Endothelial cell of umbilical vein (primary cell): ENCODE results near the gene GAS7. TPM values are rescaled to one million over a fixed set of nuclear protein-coding genes. Genes with fewer than 3 reads are reported as not detected.

ENCODE experiments used
- BruUV-seq: library from RNA; stranded (reverse); fragments of 400-500 nt; replicated peaks from 2 replicates; lab custom pipeline; 2021; lab: Mats Ljungman, UMichigan
- CTCF ChIA-PET: fragments of 300-600, 350-600 bp; sonication (Branson Sonifier 250); formaldehyde crosslinking; loops from one replicate; lab custom pipeline; 2021; ENCODE audit warnings: antibody characterized with exemption, inconsistent platforms; lab: Charles Lee
- POLR2A ChIA-PET: fragments of 300-600, 350-600 bp; sonication (Branson Sonifier 250); formaldehyde crosslinking; loops from one replicate; lab custom pipeline; 2021; ENCODE audit warnings: antibody characterized with exemption, inconsistent platforms; lab: Charles Lee
- DNase-seq: peaks from one replicate; pipeline ENCODE4 v3.0.0-alpha.2; 2011; ENCODE audit warnings: low read depth, low spot score
- FAIRE-seq: peaks from 2 replicates; lab custom pipeline; 2011; peaks lifted over from hg19 to GRCh38; lab: Jason Lieb, UNC
- H2AFZ ChIP-seq: 2 replicates; pipeline ENCODE4 v1.6.0; 2012; ENCODE audit warnings: low read depth, low read length, control low read depth, inconsistent platforms
- H3K27ac ChIP-seq: 2 replicates; pipeline ENCODE4 v1.5.1; 2011; ENCODE audit warnings: low read depth, mild to moderate bottlenecking, control low read depth, low read length, moderate library complexity; ENCODE audit not compliant: insufficient read depth
- H3K27me3 ChIP-seq, 2 experiments: 2 replicates each; pipeline versions ENCODE4 v1.6.0 to v1.6.1; 2011; ENCODE audit warnings: low read length in 2 of 2, mixed read lengths in 1 of 2; ENCODE audit not compliant: control insufficient read depth in 2 of 2, insufficient read depth in 2 of 2
- H3K36me3 ChIP-seq, 2 experiments: 2 replicates in 1 of 2; 3 replicates in 1 of 2; pipeline ENCODE4 v1.5.1; 2011; ENCODE audit warnings: low read length in 2 of 2, mild to moderate bottlenecking in 1 of 2, moderate library complexity in 1 of 2; ENCODE audit not compliant: control insufficient read depth in 2 of 2, insufficient read depth in 2 of 2; ENCODE audit errors: extremely low read depth in 1 of 2
- H3K4me1 ChIP-seq: 3 replicates; pipeline ENCODE4 v1.5.1; 2011; ENCODE audit warnings: mild to moderate bottlenecking, low read length; ENCODE audit not compliant: control insufficient read depth, insufficient read depth; ENCODE audit errors: extremely low read depth
- H3K4me2 ChIP-seq: 2 replicates; pipeline ENCODE4 v1.6.1; 2011; ENCODE audit warnings: low read length, control low read depth, mixed read lengths; ENCODE audit not compliant: insufficient read depth
- H3K4me3 ChIP-seq, 3 experiments: fragments of 200-600 bp in 1 of 3; sonication (generic), shearing (Covaris generic) in 1 of 3; replicated peaks in 1 of 3; 2 replicates each; pipeline ENCODE4 v1.5.1; 2011 to 2016; ENCODE audit warnings: control low read depth in 3 of 3, low read length in 3 of 3, mild to moderate bottlenecking in 2 of 3, inconsistent platforms in 1 of 3, low read depth in 1 of 3, moderate library complexity in 1 of 3; ENCODE audit not compliant: insufficient read depth in 1 of 3
- H3K79me2 ChIP-seq: 2 replicates; pipeline ENCODE4 v1.6.0; 2012; ENCODE audit warnings: low read length, inconsistent platforms; ENCODE audit not compliant: control insufficient read depth, insufficient read depth
- H3K9ac ChIP-seq: replicated peaks from 2 replicates; pipeline ENCODE3; 2011; ENCODE audit warnings: low read length, control low read depth; ENCODE audit not compliant: insufficient read depth; ENCODE audit errors: extremely low read depth
- H3K9me1 ChIP-seq: replicated peaks from 3 replicates; pipeline ENCODE4 v1.6.0; 2011; ENCODE audit warnings: mild to moderate bottlenecking, low read length; ENCODE audit not compliant: control insufficient read depth, insufficient read depth; ENCODE audit errors: extremely low read depth
- H3K9me3 ChIP-seq: replicated peaks from 2 replicates; pipeline ENCODE4 v1.5.1; 2012; ENCODE audit warnings: low read length, inconsistent platforms; ENCODE audit not compliant: control insufficient read depth, insufficient read depth
- H4K20me1 ChIP-seq: replicated peaks from 2 replicates; pipeline ENCODE3; 2011; ENCODE audit warnings: mild to moderate bottlenecking, low read length; ENCODE audit not compliant: control insufficient read depth, insufficient read depth; ENCODE audit errors: extremely low read depth
- CTCF ChIP-seq, 2 donors: IDR thresholded peaks; 1 replicate in 1 of 2; 2 replicates in 1 of 2; pipeline ENCODE4 v1.5.1; 2011; ENCODE audit warnings: low read length in 2 of 2, mild to moderate bottlenecking in 2 of 2, moderate library complexity in 2 of 2, control low read depth in 1 of 2, inconsistent platforms in 1 of 2, low read depth in 1 of 2; ENCODE audit not compliant: insufficient read depth in 1 of 2; ENCODE audit errors: extremely low read depth in 1 of 2
- EZH2 ChIP-seq: IDR thresholded peaks from 2 replicates; pipeline ENCODE4 v1.6.1; 2012; ENCODE audit warnings: borderline replicate concordance, low read depth, mild to moderate bottlenecking, moderate library complexity, low read length, inconsistent platforms; ENCODE audit not compliant: severe bottlenecking
- FOS ChIP-seq: IDR thresholded peaks from 2 replicates; pipeline ENCODE4 v1.6.1; 2011; ENCODE audit warnings: mild to moderate bottlenecking, low read length, moderate library complexity, borderline replicate concordance; ENCODE audit not compliant: insufficient read depth
- GATA2 ChIP-seq: IDR thresholded peaks from 2 replicates; pipeline ENCODE4 v1.7.0; 2011; ENCODE audit warnings: low read depth, mild to moderate bottlenecking, moderate library complexity, mixed read lengths, low read length; ENCODE audit not compliant: insufficient read length, insufficient read depth
- JUN ChIP-seq: IDR thresholded peaks from 2 replicates; pipeline ENCODE4 v1.6.1; 2011; ENCODE audit warnings: borderline replicate concordance, low read depth; ENCODE audit not compliant: insufficient read length, insufficient read depth
- MYC ChIP-seq: IDR thresholded peaks from one replicate; pipeline ENCODE4 v1.6.1; 2011; ENCODE audit warnings: mild to moderate bottlenecking, low read depth, low read length
- POLR2A ChIP-seq: IDR thresholded peaks from 2 replicates; pipeline ENCODE4 v1.6.1; 2012; ENCODE audit warnings: low read depth, mild to moderate bottlenecking, control low read depth, low read length
- POLR2AphosphoS5 ChIP-seq: IDR thresholded peaks from 2 replicates; pipeline ENCODE4 v1.6.1; 2012; ENCODE audit warnings: low read depth, mild to moderate bottlenecking, control low read depth, low read length, moderate library complexity; ENCODE audit not compliant: insufficient read depth
- dilution Hi-C: fragments of 300-500 bp; cut with MboI; formaldehyde crosslinking; loops from one replicate; pipeline ENCODE4 v1.15.0; 2019; ENCODE audit warnings: low sequenced_read_pairs; ENCODE audit not compliant: extremely low pct_ligation_motif_present
- intact Hi-C: fragments of 100-400 bp; cut with micrococcal nuclease; formaldehyde crosslinking; loops from one replicate; pipeline ENCODE4 v1.10.0; 2022
- polyA plus RNA-seq, 4 experiments: library from polyadenylated mRNA; depleted of rRNA in 3 of 4; stranded (reverse) in 3 of 4; unstranded in 1 of 4; fragments of >200 nt; gene quantifications; 2 replicates each; pipeline versions ENCODE4 v1.2.1 to v1.2.3, GENCODE V29; 2011 to 2012; ENCODE audit warnings: missing spikeins in 1 of 4
- total RNA-seq: library from RNA; stranded (reverse); gene quantifications from 2 replicates; pipeline ENCODE4 v1.2.3, GENCODE V29; 2021
- TF ChIP-seq, protein P1 (sequence below): IDR thresholded peaks from 2 replicates; pipeline ENCODE4 v1.6.1; 2011; ENCODE audit not compliant: insufficient read depth, insufficient read length

The GAS7 gene
- total and polyA plus RNA-seq, 2 donors (not counting 3 experiments of a cell fraction or from before 2014, with no cell fraction given), result not detected

DNA sequence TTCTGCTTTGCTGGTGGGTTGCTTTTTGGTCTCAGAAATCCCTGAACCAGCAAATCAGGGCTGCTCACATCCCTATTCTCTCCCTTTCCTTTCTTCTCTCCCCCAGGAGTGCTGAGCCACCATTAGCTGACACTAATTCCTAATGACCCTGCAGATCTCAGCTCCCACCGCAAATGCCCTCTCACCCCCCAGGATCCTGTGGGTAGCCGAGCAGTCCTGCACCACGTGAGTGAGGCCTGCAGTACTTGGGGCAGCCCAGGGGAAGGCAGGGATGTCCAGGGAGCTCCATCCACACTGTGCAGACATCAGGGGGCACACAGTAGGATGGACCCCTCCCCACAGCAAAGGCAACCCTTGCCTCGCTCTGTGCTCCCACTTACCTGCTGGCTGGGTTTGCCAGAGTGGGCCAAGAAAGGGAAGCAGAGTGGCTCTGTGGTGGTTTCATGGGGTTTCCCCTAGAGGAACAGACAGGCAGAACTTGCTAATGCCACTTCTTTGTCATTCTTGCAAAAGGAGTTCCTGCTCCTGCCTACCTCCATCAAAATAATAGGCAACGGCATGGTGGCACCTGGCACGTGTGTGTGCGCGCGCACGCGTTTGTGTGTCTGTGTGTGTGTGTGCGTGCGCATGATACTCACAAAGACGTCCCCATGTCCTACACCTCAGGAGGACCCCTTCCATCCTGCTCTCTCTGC lies 135.6 kb downstream of the GAS7 start:
- H3K36me3 ChIP-seq, result no peaks in the 10 kb centered on the region
- no peaks in the 10 kb centered on the region for H3K27me3 ChIP-seq
- dilution Hi-C loops (no loop called here), intact Hi-C loops (no loop called here)
- FAIRE-seq, result no peak
- H2AFZ ChIP-seq, result no peak overlapping the region
- H3K9ac ChIP-seq, result no peak overlapping the region
- H3K4me2 ChIP-seq, result no peak overlapping the region
- no peak for DNase-seq
- H3K79me2 ChIP-seq, result no peaks in the 10 kb centered on the region
- POLR2A ChIA-PET, result no interaction called here
- CTCF ChIA-PET, result no interaction called here
- TF ChIP-seq JUN, result no peak
- TF ChIP-seq POLR2A, result no peak
- TF ChIP-seq FOS, result no peak
- no peak for TF ChIP-seq POLR2AphosphoS5
- TF ChIP-seq EZH2, result no peak
- TF ChIP-seq, protein P1, sequence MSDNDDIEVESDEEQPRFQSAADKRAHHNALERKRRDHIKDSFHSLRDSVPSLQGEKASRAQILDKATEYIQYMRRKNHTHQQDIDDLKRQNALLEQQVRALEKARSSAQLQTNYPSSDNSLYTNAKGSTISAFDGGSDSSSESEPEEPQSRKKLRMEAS, result no peak
- TF ChIP-seq MYC, result no peak
- TF ChIP-seq CTCF (IDR thresholded peaks at IDR 0.05; ENCODE audit: extremely low read depth in 1 of 2, insufficient read depth in 1 of 2, low read depth in 1 of 2, low read length in 2 of 2), result no peak
- no peak for TF ChIP-seq GATA2
- no peaks in the 10 kb centered on the region for H3K9me1 ChIP-seq
- H3K27ac ChIP-seq, result no peak overlapping the region
- no peaks in the 10 kb centered on the region for H4K20me1 ChIP-seq
- peaks cover 6% of the 10 kb centered on the region for H3K9me3 ChIP-seq
- no peaks in the 10 kb centered on the region for H3K4me1 ChIP-seq
- H3K4me3 ChIP-seq, result no peak overlapping the region
- no TSS peak for BruUV-seq
